ENCODE data around the gene BYSL. TPM values are rescaled to one million over a fixed set of nuclear protein-coding genes. Genes with fewer than 3 reads are reported as not detected.

BYSL gene
- total and polyA plus RNA-seq, 9 of the 15 experiments (the other 6 are each of a cell fraction or from before 2014, with no cell fraction given), result 22.2 to 92.3 (median 53.4) TPM

GRCh38 chr6:41938590-41939175 lies 17.4 kb downstream of the BYSL start:
- H2AFZ ChIP-seq (ENCODE audit: low read depth, low read length), result no peak overlapping the region
- peaks cover 64% of the 10 kb centered on the region for H3K36me3 ChIP-seq (ENCODE audit: control insufficient read depth, insufficient read depth, low read length)
- ATAC-seq (no peak), DNase-seq (ENCODE audit: extremely low read depth in 1 of 4, low spot score in 3 of 4) (no peak), FAIRE-seq (no peak)
- peaks cover 18% of the 10 kb centered on the region for H4K20me1 ChIP-seq (replicated peaks; ENCODE audit: control insufficient read depth, insufficient read depth, low read length)
- H3K27ac ChIP-seq (ENCODE audit: extremely low read depth, low read depth, low read length), result peak overlapping the region; percentile 72
- POLR2A ChIA-PET, result interaction anchor here (0.6 to 13.7 kb wide), 17 partner anchors 12 to 1575 kb away, joined by 3 to 166 read pairs (median 6); partner anchors contain the start of genes BYSL, MED20 and TAF8
- H3K4me3 ChIP-seq, result peak overlapping the region; percentile 81; the same call in 1 of the 2 replicates
- H3K4me1 ChIP-seq (replicated peaks in 1 of 2; ENCODE audit: control insufficient read depth in 2 of 2, insufficient read depth in 2 of 2, low read length in 2 of 2), result peaks cover 58 to 69% of the 10 kb centered on the region in 2 experiments
- H3K27me3 ChIP-seq (ENCODE audit: control insufficient read depth in 2 of 2, insufficient read depth in 2 of 2, low read length in 2 of 2), result no peaks in the 10 kb centered on the region
- peaks cover 83% of the 10 kb centered on the region for H3K79me2 ChIP-seq (ENCODE audit: control insufficient read depth, insufficient read depth, low read length)
- in situ Hi-C loops (cut with MboI), result loop anchor here (5.0 kb wide), 1 partner anchor 104 kb away; no protein-coding TSS in a partner anchor
- H3K4me2 ChIP-seq (ENCODE audit: insufficient read depth, low read length), result peak overlapping the region; percentile 90
- intact Hi-C loops (cut with micrococcal nuclease), result loop anchor here (1.0 to 10.0 kb wide), 4 partner anchors 29 to 279 kb away; partner anchors contain the start of genes GUCA1B and MRPS10
- WGBS (ENCODE audit: insufficient coverage, low coverage, missing lambda C conversion rate), result 25% methylated on average over 5 of the region's 5 CpGs
- CTCF ChIA-PET (ENCODE audit: low intra/inter-chr PET ratio), result interaction anchor here (0.6 to 3.2 kb wide), 5 partner anchors 91 to 138 kb away, joined by 3 to 33 read pairs (median 5); no protein-coding TSS in a partner anchor
- H3K9me3 ChIP-seq (replicated peaks; ENCODE audit: control insufficient read depth, insufficient read depth, low read depth, low read length), result no peaks in the 10 kb centered on the region
- H3K9ac ChIP-seq (ENCODE audit: insufficient read depth in 1 of 2, low read depth in 2 of 2, low read length in 2 of 2), result peak overlapping the region; percentile 46 to 84
- no TSS peak for BruUV-seq (replicated peaks)
- no peaks in the 10 kb centered on the region for H3K9me1 ChIP-seq (ENCODE audit: control insufficient read depth, insufficient read depth, low read length)
- no peak for TF ChIP-seq NR2C2 (CRISPR knock-in tag; IDR thresholded peaks at IDR 0.05)
- no peak for TF ChIP-seq NR2C2 (tag; IDR thresholded peaks at IDR 0.05)
- TF ChIP-seq BCL6 (CRISPR knock-in tag; IDR thresholded peaks at IDR 0.05), result no peak
- TF ChIP-seq CEBPG (CRISPR knock-in tag; IDR thresholded peaks at IDR 0.05), result no peak
- no peak for TF ChIP-seq CEBPG (tag; conservative IDR thresholded peaks at IDR 0.05 in 1 of 2, IDR thresholded peaks at IDR 0.05 in 1 of 2)
- peak; percentile 15; the same call in 1 of the 2 replicates for TF ChIP-seq ZSCAN32 (CRISPR knock-in tag; IDR thresholded peaks at IDR 0.05)
- no peak for TF ChIP-seq BRF1 (IDR thresholded peaks at IDR 0.05; ENCODE audit: borderline replicate concordance, extremely low read depth, insufficient read length)
- TF ChIP-seq ZNF830 (CRISPR knock-in tag; IDR thresholded peaks at IDR 0.05), result peak; percentile 41; the same call in 1 of the 2 replicates
- no peak for TF ChIP-seq ELF2 (CRISPR knock-in tag; IDR thresholded peaks at IDR 0.05)
- TF ChIP-seq IFI16 (CRISPR knock-in tag; IDR thresholded peaks at IDR 0.05), result 0 out of 2 replicates have a peak, but pooled peaks have one; percentile 48
- TF ChIP-seq FOXO4 (CRISPR knock-in tag; IDR thresholded peaks at IDR 0.05), result no peak
- no peak for TF ChIP-seq ARNT (IDR thresholded peaks at IDR 0.05)
- TF ChIP-seq ZNF764 (CRISPR knock-in tag; IDR thresholded peaks at IDR 0.05; ENCODE audit: low read depth), result no peak
- TF ChIP-seq FOSL1 (tag; conservative IDR thresholded peaks at IDR 0.05), result 0 out of 2 replicates have a peak, but pooled peaks have one; percentile 5
- no peak for TF ChIP-seq NR3C1 (CRISPR knock-in tag; IDR thresholded peaks at IDR 0.05)
- peak in 1 of 3 experiments; percentile 9; a peak in 1 of 6 replicates for TF ChIP-seq CTCF (IDR thresholded peaks at IDR 0.05 in 2 of 3, conservative IDR thresholded peaks at IDR 0.05 in 1 of 3; ENCODE audit: insufficient read depth in 2 of 3, low read depth in 1 of 3, low read length in 3 of 3)
- peak; percentile 9; the same call in 1 of the 2 replicates for TF ChIP-seq ZNF79 (CRISPR knock-in tag; IDR thresholded peaks at IDR 0.05; ENCODE audit: low read depth)
- TF ChIP-seq GTF2E2 (tag; IDR thresholded peaks at IDR 0.05), result 0 out of 2 replicates have a peak, but pooled peaks have one; percentile 40
- TF ChIP-seq EP400 (IDR thresholded peaks at IDR 0.05), result no peak
- TF ChIP-seq FOXA3 (CRISPR knock-in tag; conservative IDR thresholded peaks at IDR 0.05 in 1 of 2, IDR thresholded peaks at IDR 0.05 in 1 of 2), result 0 out of 4 replicates have a peak, but pooled peaks of 1 of the 2 experiments have one; percentile 11
